Esophagus squamous epithelium (tissue), 5 donors: ENCODE results near the gene FUBP3. TPM values are rescaled to one million over a fixed set of nuclear protein-coding genes. Genes with fewer than 3 reads are reported as not detected.

Experiments used
- DNase-seq: peaks from one replicate; lab custom pipeline; 2025; lab: John Stamatoyannopoulos, UW
- H3K27ac ChIP-seq, 4 donors: fragments of 200-600 bp; sonication (generic); one replicate each; pipeline ENCODE4 v1.5.1; 2016 to 2019; ENCODE audit warnings: mild to moderate bottlenecking in 1 of 4
- H3K27me3 ChIP-seq, 4 donors: fragments of 200-600 bp; sonication (generic); 1 replicate in 3 of 4; 2 replicates in 1 of 4; pipeline versions ENCODE4 v1.5.1 to v1.6.0; 2017 to 2021; ENCODE audit warnings: antibody characterized with exemption in 1 of 4
- H3K36me3 ChIP-seq, 3 donors: fragments of 200-600 bp; sonication (generic); one replicate each; pipeline ENCODE4 v1.5.1; 2016 to 2019
- H3K4me1 ChIP-seq, 3 donors: fragments of 200-600 bp; sonication (generic); one replicate each; pipeline ENCODE4 v1.5.1; 2017 to 2019
- H3K4me3 ChIP-seq, 4 donors: fragments of 200-600 bp; sonication (generic); 1 replicate in 3 of 4; 2 replicates in 1 of 4; pipeline ENCODE4 v1.5.1; 2016 to 2019; ENCODE audit warnings: mild to moderate bottlenecking in 2 of 4, moderate library complexity in 1 of 4
- H3K9me3 ChIP-seq, 3 donors: fragments of 200-600 bp; sonication (generic); one replicate each; pipeline ENCODE4 v1.5.1; 2016 to 2019
- CTCF ChIP-seq, 6 experiments: fragments of 450-650 bp in 4 of 6; fragments of 200-600 bp in 2 of 6; sonication (generic) in 2 of 6; IDR thresholded peaks; one replicate each; pipeline ENCODE4 v1.5.1; 2016 to 2019; ENCODE audit warnings: antibody characterized with exemption in 6 of 6, mild to moderate bottlenecking in 4 of 6, moderate library complexity in 4 of 6
- POLR2A ChIP-seq, 4 donors: fragments of 450-650 bp; IDR thresholded peaks; one replicate each; pipeline ENCODE4 v1.6.1; 2017; ENCODE audit warnings: antibody characterized with exemption in 4 of 4, mild to moderate bottlenecking in 4 of 4, moderate library complexity in 3 of 4
- WGBS, 2 donors: methylation state at CpG; one replicate each; pipeline ENCODE4 v1.1.5; 2018; 5-methylcytosine and 5-hydroxymethylcytosine counted together
- intact Hi-C: fragments of 100-400 bp; cut with DNase I; formaldehyde crosslinking; loops from one replicate; pipeline ENCODE4 v1.15.0; 2022
- total RNA-seq, 4 donors: library from RNA; depleted of rRNA; stranded (reverse); fragments of >200 nt; gene quantifications; one replicate each; pipeline ENCODE4 v1.1.0, GENCODE V29; 2016
- donor health status: DM: yes; HTN: yes; CAD: no.

Gene FUBP3
- 10 to 100 TPM; 28.2 to 39.0 (median 33.9) TPM for total RNA-seq

GRCh38 chr9:130578865-130579737, at the start of gene FUBP3:
Gene FUBP3 (plus strand): TSS chr9:130579577. CDS start chr9:130579681, 104 bp downstream.
- Histone ChIP-seq H3K36me3 (peaks cover 0 to 28% (median 0%) of the 10 kb centered on the region in 3 donors), H3K27ac (peak within 1 kb of the TSS; percentile 93 to 97 (median 95)), H3K9me3 (no peaks in the 10 kb centered on the region), H3K4me3 (peak within 1 kb of the TSS; percentile 92 to 99 (median 96)), H3K27me3 (no peaks in the 10 kb centered on the region), H3K4me1 (peaks cover 21 to 35% (median 21%) of the 10 kb centered on the region in 3 donors)
- peak; percentile 50 for DNase-seq
- intact Hi-C loops: no loop called here
- 3 to 10% methylated on average over 1 to 8 of the region's 74 CpGs for WGBS, 2 donors
- TF ChIP-seq POLR2A (IDR thresholded peaks at IDR 0.05) (peak in 3 of 4 donors; percentile 49 to 85 (median 76)), CTCF (IDR thresholded peaks at IDR 0.05) (no peak)

GRCh38 chr9:130530938-130531337, 48.4 kb upstream of the FUBP3 start:
- Histone ChIP-seq H3K36me3 (no peaks in the 10 kb centered on the region), H3K4me1 (peaks cover 0 to 23% (median 8%) of the 10 kb centered on the region in 3 donors), H3K9me3 (no peaks in the 10 kb centered on the region), H3K27me3 (peaks cover 0 to 53% (median 2%) of the 10 kb centered on the region in 4 donors), H3K4me3 (no peak overlapping the region), H3K27ac (no peak overlapping the region)
- TF ChIP-seq POLR2A (IDR thresholded peaks at IDR 0.05): no peak
- TF ChIP-seq CTCF (IDR thresholded peaks at IDR 0.05): no peak
- DNase-seq: no peak
- intact Hi-C loops: no loop called here
- 22 to 45% methylated on average over 9 of the region's 9 CpGs for WGBS, 2 donors

- DNase-seq: no peak
- intact Hi-C loops: no loop called here
- H3K27ac ChIP-seq: no peak overlapping the region
- no peak overlapping the region for H3K4me3 ChIP-seq
- TF ChIP-seq CTCF (IDR thresholded peaks at IDR 0.05) (no peak), POLR2A (IDR thresholded peaks at IDR 0.05) (no peak)
- H3K9me3 ChIP-seq: no peaks in the 10 kb centered on the region
- H3K27me3 ChIP-seq: peaks cover 0 to 53% (median 5%) of the 10 kb centered on the region in 4 donors
- peaks cover 0 to 28% (median 13%) of the 10 kb centered on the region in 3 donors for H3K4me1 ChIP-seq
- WGBS, 2 donors: 92 to 93% methylated on average over 7 to 8 of the region's 8 CpGs
- H3K36me3 ChIP-seq: no peaks in the 10 kb centered on the region
Measured at GRCh38 chr9:130531670-130532069, 47.7 kb upstream of the FUBP3 start.

GRCh38 chr9:130532426-130533080, 46.8 kb upstream of the FUBP3 start:
- no peaks in the 10 kb centered on the region for H3K36me3 ChIP-seq
- H3K4me1 ChIP-seq: peaks cover 0 to 31% (median 13%) of the 10 kb centered on the region in 3 donors
- 65 to 73% methylated on average over 8 to 10 of the region's 10 CpGs for WGBS, 2 donors
- DNase-seq: no peak
- no peak for TF ChIP-seq POLR2A (IDR thresholded peaks at IDR 0.05)
- TF ChIP-seq CTCF (IDR thresholded peaks at IDR 0.05): no peak
- intact Hi-C loops: no loop called here
- no peak overlapping the region for H3K27ac ChIP-seq
- H3K27me3 ChIP-seq: peaks cover 0 to 53% (median 6%) of the 10 kb centered on the region in 4 donors
- no peaks in the 10 kb centered on the region for H3K9me3 ChIP-seq
- H3K4me3 ChIP-seq: no peak overlapping the region
